Activated CD8-positive, alpha-beta T cell treated with anti-CD3 and anti-CD28 coated beads for 36 hours (primary cell): ENCODE data around the gene KRTAP12-1. TPM values are rescaled to one million over a fixed set of nuclear protein-coding genes. Genes with fewer than 3 reads are reported as not detected.

Experiments used
- ATAC-seq: fragments of 200-7000 bp; cut with Tn5 transposase; one replicate; pipeline ENCODE4 v1.10.0; 2021; ENCODE audit warnings: mild to moderate bottlenecking, moderate library complexity
- CTCF ChIA-PET: fragments of 350-600 bp; sonication (Branson Sonifier 250); formaldehyde crosslinking; loops from one replicate; lab custom pipeline; 2021; ENCODE audit warnings: antibody characterized with exemption; lab: Charles Lee
- POLR2A ChIA-PET: fragments of 350-600 bp; sonication (Branson Sonifier 250); formaldehyde crosslinking; loops from one replicate; lab custom pipeline; 2021; ENCODE audit warnings: antibody characterized with exemption; lab: Charles Lee
- DNase-seq: peaks from one replicate; pipeline ENCODE4 v3.0.0-alpha.2; 2020
- H3K27ac Mint-ChIP-seq: one replicate; pipeline ENCODE4 v1.8.0; 2021; ENCODE audit warnings: mild to moderate bottlenecking, mixed read lengths
- H3K27me3 Mint-ChIP-seq: one replicate; pipeline ENCODE4 v1.8.0; 2021; ENCODE audit warnings: mixed read lengths
- H3K36me3 Mint-ChIP-seq: one replicate; pipeline ENCODE4 v1.8.0; 2021; ENCODE audit warnings: low read depth, mixed read lengths
- H3K4me1 Mint-ChIP-seq: one replicate; pipeline ENCODE4 v1.8.0; 2021; ENCODE audit warnings: low read depth, mixed read lengths
- H3K4me3 Mint-ChIP-seq: one replicate; pipeline ENCODE4 v1.8.0; 2021; ENCODE audit warnings: mild to moderate bottlenecking, moderate library complexity, mixed read lengths
- H3K9me3 Mint-ChIP-seq: one replicate; pipeline ENCODE4 v1.8.0; 2021; ENCODE audit warnings: mixed read lengths
- intact Hi-C: fragments of 100-400 bp; cut with micrococcal nuclease; formaldehyde crosslinking; loops from one replicate; pipeline ENCODE4 v1.10.0; 2022
- total RNA-seq, 2 experiments: library from RNA; stranded (reverse); gene quantifications; one replicate each; pipeline ENCODE4 v1.2.3, GENCODE V29; 2021
- TF ChIP-seq, protein P1 (sequence below): fragments of 200-600 bp; IDR thresholded peaks from one replicate; pipeline ENCODE4 v1.8.0; 2022; ENCODE audit warnings: antibody characterized with exemption, mild to moderate bottlenecking

Gene KRTAP12-1
- total RNA-seq, 2 experiments from 2014 or later = not detected

GRCh38 chr21:44632067-44632466, 49.9 kb downstream of the KRTAP12-1 start:
- ATAC-seq (no peak), DNase-seq (no peak)
- intact Hi-C loops = no loop called here
- Mint-ChIP-seq H3K27ac (no peak overlapping the region), H3K4me1 (peaks cover 23% of the 10 kb centered on the region), H3K27me3 (no peaks in the 10 kb centered on the region), H3K36me3 (peaks cover 21% of the 10 kb centered on the region), H3K9me3 (peaks cover 32% of the 10 kb centered on the region), H3K4me3 (no peak overlapping the region)
- CTCF ChIA-PET = interaction anchor here (1.2 to 1.5 kb wide), 2 partner anchors 10 to 15 kb away, joined by 3 to 4 read pairs; partner anchors contain the start of gene KRTAP10-11
- POLR2A ChIA-PET = interaction anchor here (0.6 to 1.4 kb wide), 2 partner anchors 121 to 146 kb away, joined by 3 to 5 read pairs; no protein-coding TSS in a partner anchor
- TF ChIP-seq, protein P1, sequence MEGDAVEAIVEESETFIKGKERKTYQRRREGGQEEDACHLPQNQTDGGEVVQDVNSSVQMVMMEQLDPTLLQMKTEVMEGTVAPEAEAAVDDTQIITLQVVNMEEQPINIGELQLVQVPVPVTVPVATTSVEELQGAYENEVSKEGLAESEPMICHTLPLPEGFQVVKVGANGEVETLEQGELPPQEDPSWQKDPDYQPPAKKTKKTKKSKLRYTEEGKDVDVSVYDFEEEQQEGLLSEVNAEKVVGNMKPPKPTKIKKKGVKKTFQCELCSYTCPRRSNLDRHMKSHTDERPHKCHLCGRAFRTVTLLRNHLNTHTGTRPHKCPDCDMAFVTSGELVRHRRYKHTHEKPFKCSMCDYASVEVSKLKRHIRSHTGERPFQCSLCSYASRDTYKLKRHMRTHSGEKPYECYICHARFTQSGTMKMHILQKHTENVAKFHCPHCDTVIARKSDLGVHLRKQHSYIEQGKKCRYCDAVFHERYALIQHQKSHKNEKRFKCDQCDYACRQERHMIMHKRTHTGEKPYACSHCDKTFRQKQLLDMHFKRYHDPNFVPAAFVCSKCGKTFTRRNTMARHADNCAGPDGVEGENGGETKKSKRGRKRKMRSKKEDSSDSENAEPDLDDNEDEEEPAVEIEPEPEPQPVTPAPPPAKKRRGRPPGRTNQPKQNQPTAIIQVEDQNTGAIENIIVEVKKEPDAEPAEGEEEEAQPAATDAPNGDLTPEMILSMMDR = no peak

Other genes with a start within 250 kb of the KRTAP12-1 start
- 1 to 10 TPM; 1.8 to 1.9 TPM for gene LRRC3, start 226.7 kb downstream of the KRTAP12-1 start, total RNA-seq
- not detected for gene KRTAP10-1, start 142.0 kb downstream of the KRTAP12-1 start, total RNA-seq
- not detected for gene KRTAP10-2, start 130.7 kb downstream of the KRTAP12-1 start, total RNA-seq
- not detected for gene KRTAP10-3, start 123.4 kb downstream of the KRTAP12-1 start, total RNA-seq
- not detected for gene KRTAP10-4, start 108.4 kb downstream of the KRTAP12-1 start, total RNA-seq
- gene KRTAP10-5, start 101.6 kb downstream of the KRTAP12-1 start, total RNA-seq = not detected
- gene KRTAP10-6, start 89.7 kb downstream of the KRTAP12-1 start, total RNA-seq = not detected
- not detected for gene KRTAP10-7, start 81.6 kb downstream of the KRTAP12-1 start, total RNA-seq
- not detected for gene KRTAP10-8, start 70.1 kb downstream of the KRTAP12-1 start, total RNA-seq
- gene KRTAP10-9, start 55.1 kb downstream of the KRTAP12-1 start, total RNA-seq = not detected
- gene KRTAP10-10, start 44.8 kb downstream of the KRTAP12-1 start, total RNA-seq = not detected
- gene KRTAP10-11, start 35.7 kb downstream of the KRTAP12-1 start, total RNA-seq = not detected
- not detected for gene KRTAP12-4, start 27.5 kb downstream of the KRTAP12-1 start, total RNA-seq
- gene KRTAP12-3, start 24.2 kb downstream of the KRTAP12-1 start, total RNA-seq = not detected
- not detected for gene KRTAP12-2, start 15.2 kb downstream of the KRTAP12-1 start, total RNA-seq
- not detected for gene KRTAP10-12, start 15.0 kb upstream of the KRTAP12-1 start, total RNA-seq
- not detected for gene TSPEAR, start 29.4 kb upstream of the KRTAP12-1 start, total RNA-seq
- 100 to 1,000 TPM; 113 to 115 TPM for gene UBE2G2, start 119.7 kb upstream of the KRTAP12-1 start, total RNA-seq
- 10 to 100 TPM; 69.8 to 72.9 TPM for gene SUMO3, start 135.9 kb upstream of the KRTAP12-1 start, total RNA-seq
- 10 to 100 TPM; 60.7 to 61.8 TPM for gene PTTG1IP, start 191.5 kb upstream of the KRTAP12-1 start, total RNA-seq
- gene ITGB2, start 238.7 kb upstream of the KRTAP12-1 start, total RNA-seq = 100 to 1,000 TPM; 340 to 343 TPM